IPS-18c (cell line): ENCODE measurements around the gene HSP90AA1.
A peak's percentile ranks its signal among the peaks of the same experiment; 100 is the strongest.
"Not testable (repeated sequence)": the region's sequence is repeated elsewhere in the genome, so short reads cannot be mapped to it uniquely, and the experiment has no call there.

Experiments
- H3K4me3 ChIP-seq: 2 replicates; pipeline ENCODE4 v1.7.0; 2013; ENCODE audit warnings: low read depth, mild to moderate bottlenecking, low read length, moderate library complexity; ENCODE audit not compliant: insufficient read depth
- H3K9me3 ChIP-seq: one replicate; pipeline ENCODE4 v1.6.1; 2013; ENCODE audit warnings: mild to moderate bottlenecking, low read length, moderate library complexity; ENCODE audit not compliant: control insufficient read depth, insufficient read depth

The HSP90AA1 gene

GRCh38 chr14:102097441-102098135 is 10.7 kb upstream of the HSP90AA1 start:
- H3K9me3 ChIP-seq, result no peaks in the 10 kb centered on the region
- H3K4me3 ChIP-seq, result no peak overlapping the region; the same call in 1 of the 2 replicates

GRCh38 chr14:102096569-102097188 is 9.8 kb upstream of the HSP90AA1 start:
- peak overlapping the region; percentile 17; the same call in 1 of the 2 replicates for H3K4me3 ChIP-seq
- H3K9me3 ChIP-seq, result no peaks in the 10 kb centered on the region

GRCh38 chr14:102095871-102096568 is 9.2 kb upstream of the HSP90AA1 start:
- peak overlapping the region; percentile 17; the same call in 1 of the 2 replicates for H3K4me3 ChIP-seq
- no peaks in the 10 kb centered on the region for H3K9me3 ChIP-seq

DNA sequence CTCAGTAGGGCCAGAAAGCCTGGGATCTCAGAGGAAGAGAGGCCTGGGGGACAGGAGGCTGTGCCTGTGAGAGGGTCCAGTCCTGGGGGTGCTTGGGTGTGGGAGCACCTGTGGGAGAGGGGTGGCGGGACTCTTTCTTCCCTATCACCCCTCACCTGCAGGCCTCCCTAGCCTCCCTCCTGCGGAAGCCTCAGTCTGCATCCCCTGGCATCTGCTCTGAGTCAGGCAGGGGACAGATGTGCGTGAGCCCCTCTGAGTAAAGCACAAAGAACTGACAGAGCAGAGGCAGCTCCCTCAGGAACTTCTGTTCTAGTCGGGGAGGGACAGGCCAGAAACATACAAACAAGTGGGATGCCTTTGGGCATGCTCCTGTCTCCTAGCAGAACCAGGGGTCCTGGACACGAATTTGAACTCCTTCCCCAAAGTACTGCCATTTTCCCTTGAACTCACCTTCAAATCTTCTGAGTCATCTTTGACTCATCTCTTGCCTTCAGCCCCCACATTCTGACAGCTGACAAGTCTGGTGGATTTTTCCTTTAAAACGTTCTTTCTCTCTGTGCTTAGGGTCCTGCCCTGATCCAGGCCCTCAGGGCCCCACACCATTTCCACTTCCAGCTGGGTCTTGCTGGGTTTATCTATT is 8.5 kb upstream of the HSP90AA1 start:
- no peaks in the 10 kb centered on the region for H3K9me3 ChIP-seq

DNA sequence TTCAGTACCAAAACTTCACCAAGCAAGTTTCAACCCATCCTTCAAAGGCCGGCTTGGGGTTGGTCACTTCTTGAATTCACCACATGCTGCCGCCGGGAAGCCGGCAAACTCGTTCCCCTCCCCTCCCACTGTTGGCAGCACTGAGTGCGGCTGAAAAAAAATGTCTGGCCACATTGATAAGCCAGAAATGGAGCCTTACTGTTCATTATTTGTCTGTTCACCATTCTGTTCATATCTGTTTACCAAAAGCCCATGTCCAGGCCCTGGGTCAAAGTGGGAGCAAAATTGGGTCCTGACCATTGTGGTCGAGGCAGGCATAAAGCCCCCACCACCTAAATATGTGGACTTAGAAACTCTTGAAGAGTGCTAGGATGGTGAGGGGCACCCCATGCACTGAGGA is 7.3 kb upstream of the HSP90AA1 start:
- no peak overlapping the region for H3K4me3 ChIP-seq
- no peaks in the 10 kb centered on the region for H3K9me3 ChIP-seq

More for the DNA sequence above, 8.5 kb upstream of the HSP90AA1 start:
- no peak overlapping the region for H3K4me3 ChIP-seq

GRCh38 chr14:102092806-102093205 is 6.0 kb upstream of the HSP90AA1 start:
- H3K4me3 ChIP-seq, result no peak overlapping the region
- no peaks in the 10 kb centered on the region for H3K9me3 ChIP-seq

DNA sequence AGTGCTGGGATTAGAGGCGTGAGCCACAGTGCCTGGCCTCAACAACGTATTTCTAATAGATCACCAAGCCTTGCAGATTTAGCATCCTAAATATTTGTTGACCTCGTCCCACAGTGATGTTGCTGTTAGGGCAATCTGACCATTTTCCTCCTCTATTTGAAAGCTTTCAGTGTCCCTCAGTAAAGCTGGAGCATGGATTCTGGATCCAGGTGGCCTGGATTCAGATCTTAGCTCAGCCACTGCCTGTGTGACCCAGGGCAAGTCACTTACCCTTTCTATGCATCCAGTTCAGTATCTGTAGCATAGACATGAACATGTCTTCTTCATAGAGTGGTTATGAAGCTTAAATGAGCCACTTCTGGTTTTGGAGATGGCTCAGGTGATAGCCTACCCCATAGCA is 3.9 kb upstream of the HSP90AA1 start:
- Histone ChIP-seq H3K4me3 (no peak overlapping the region), H3K9me3 (no peaks in the 10 kb centered on the region)

DNA sequence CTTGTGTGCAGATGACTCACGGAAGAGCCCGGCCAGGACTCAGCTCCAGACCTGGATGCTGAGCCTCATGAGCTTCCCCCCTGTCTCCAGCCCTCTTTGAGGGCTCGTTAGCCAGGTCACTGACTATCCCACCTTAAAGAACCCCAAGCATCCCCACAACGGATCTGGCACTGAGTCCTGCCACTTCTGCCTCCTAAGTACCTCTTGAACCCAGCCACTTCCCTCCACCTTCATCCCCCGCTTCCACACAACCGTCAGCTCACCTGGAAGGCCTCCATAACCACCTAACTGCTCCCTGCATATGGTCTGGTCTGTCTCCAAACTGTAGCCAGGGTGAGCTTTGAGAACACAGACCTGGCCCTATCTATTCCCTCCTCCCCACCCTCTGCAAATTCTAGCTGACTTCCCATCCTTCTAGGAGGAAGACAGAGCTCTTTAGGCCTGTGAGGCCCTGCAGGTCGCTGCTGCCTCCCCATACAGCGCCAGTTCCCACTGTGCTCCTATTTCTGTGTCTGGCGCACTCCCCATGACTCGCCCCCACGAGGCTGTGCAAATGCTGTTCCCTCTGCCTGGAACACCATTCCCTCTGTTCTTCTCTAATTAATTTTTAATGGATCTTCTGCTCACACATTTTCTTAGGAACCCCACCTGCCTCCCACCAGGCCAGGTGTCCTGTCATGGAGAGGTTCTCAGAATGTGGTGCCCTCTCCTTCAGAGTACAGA is 2.9 kb upstream of the HSP90AA1 start:
- no peaks in the 10 kb centered on the region for H3K9me3 ChIP-seq
- no peak overlapping the region for H3K4me3 ChIP-seq

DNA sequence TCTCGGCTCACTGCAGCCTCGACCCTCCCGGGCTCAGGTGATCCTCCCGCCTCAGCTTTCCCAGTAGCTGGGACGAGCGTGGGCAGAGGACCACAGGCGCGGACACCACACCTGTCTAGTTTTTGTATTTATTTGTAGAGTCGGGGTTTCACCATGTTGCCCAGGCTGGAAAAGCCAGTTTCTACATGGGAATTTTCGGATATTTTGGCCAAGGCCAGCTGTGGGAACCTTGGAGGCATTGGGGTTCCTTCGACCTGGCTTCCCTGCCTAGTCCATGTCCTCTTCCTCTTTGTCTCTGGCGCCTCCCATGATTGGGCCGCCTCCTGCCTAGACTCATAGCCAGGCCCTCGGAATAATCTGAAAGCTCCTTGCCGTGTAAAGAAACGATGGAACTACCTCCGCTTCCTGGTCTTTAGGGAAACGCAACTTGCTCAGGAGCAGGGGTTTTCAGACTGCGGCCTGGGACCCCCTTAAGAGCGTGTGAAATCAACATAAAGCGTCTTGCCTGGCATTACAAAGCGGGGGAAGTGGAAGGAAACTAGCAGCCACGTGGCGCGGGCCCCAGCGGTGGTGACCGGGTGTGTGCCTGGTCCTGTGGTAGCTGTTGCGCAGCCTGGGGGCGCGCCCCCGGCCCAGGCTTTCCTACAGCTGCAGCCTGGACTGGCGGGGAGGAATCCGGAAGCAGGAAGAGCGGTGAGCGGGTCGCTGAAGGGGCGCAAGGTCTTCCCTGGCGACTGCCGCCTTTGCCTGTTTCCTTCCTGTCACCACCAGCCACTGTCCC is 1.4 kb upstream of the HSP90AA1 start:
- peak overlapping the region; percentile 74 for H3K4me3 ChIP-seq

GRCh38 chr14:102087762-102088011 is 843 bp upstream of the HSP90AA1 start:
- Histone ChIP-seq H3K4me3 (peak overlapping the region; percentile 74), H3K9me3 (no peaks in the 10 kb centered on the region)

More for the DNA sequence above, 1.4 kb upstream of the HSP90AA1 start:
- H3K9me3 ChIP-seq, result no peaks in the 10 kb centered on the region

DNA sequence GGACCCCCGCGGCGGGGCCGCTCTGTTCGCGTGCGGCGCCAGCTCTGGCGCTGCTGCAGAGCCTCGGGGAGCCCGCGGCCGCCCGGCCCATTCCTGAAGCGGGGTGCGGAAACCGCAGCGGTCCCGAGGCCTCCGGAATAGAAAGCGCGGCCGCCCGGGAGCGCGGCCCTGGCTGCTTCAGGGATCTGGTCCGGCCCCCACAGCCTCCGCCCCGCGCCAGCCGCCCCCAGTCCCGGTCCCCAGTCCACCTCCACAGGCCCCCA is 204 bp downstream of the HSP90AA1 start:
- Histone ChIP-seq H3K9me3 (no peaks in the 10 kb centered on the region), H3K4me3 (peak overlapping the region; percentile 55)

DNA sequence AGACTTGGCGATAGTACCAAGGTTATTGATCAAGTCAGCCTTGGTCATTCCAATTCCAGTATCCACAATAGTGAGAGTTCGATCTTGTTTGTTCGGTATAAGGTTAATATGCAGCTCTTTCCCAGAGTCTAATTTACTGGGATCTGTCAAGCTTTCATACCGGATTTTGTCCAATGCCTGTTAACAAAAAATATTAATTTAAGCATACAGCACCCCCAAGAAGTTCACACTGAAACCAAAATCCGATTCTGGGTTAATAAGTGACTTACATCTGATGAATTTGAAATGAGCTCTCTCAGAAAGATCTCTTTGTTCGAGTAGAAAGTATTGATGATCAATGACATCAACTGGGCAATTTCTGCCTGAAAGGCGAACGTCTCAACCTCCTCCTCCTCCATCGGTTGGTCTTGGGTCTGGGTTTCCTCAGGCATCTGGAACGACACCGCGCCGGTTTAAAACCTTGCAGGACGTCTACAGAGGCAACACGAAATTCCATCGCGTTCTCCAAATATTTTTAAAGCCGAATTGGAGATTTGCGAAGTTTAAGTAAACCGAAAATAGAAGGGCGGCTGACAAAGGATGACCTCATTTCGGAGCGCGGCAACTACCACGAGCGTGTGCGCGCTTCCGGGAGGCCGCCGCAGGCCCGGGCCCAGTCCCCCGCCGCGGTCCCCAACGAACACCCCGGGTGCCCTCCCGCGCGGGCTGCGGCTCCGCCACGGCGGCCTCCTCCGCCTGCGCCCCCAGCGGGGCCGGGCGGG is 716 bp downstream of the HSP90AA1 start:
- no peaks in the 10 kb centered on the region for H3K9me3 ChIP-seq
- H3K4me3 ChIP-seq, result peak overlapping the region; percentile 55

GRCh38 chr14:102085488-102085887 is 1.4 kb downstream of the HSP90AA1 start:
- H3K4me3 ChIP-seq, result peak overlapping the region; percentile 55
- H3K9me3 ChIP-seq, result no peaks in the 10 kb centered on the region

GRCh38 chr14:102084931-102085330 is 1.9 kb downstream of the HSP90AA1 start:
- Histone ChIP-seq H3K9me3 (no peaks in the 10 kb centered on the region), H3K4me3 (peak overlapping the region; percentile 55)

GRCh38 chr14:102084522-102084921 is 2.3 kb downstream of the HSP90AA1 start:
- H3K4me3 ChIP-seq, result not testable (repeated sequence)

More at GRCh38 chr14:102084522-102084921, 2.3 kb downstream of the HSP90AA1 start:
- H3K9me3 ChIP-seq, result not testable (repeated sequence)
